CD4-positive, alpha-beta T cell treated with Interleukin-6 at 100 ng/mL for 8 hours (primary cell): ENCODE data around the gene ZNFX1.
"Not testable (repeated sequence)": the region's sequence is repeated elsewhere in the genome, so short reads cannot be mapped to it uniquely, and the experiment has no call there.

Experiments used
- DNase-seq: peaks from one replicate; pipeline ENCODE4 v3.0.0-alpha.2; 2020; ENCODE audit warnings: mixed read lengths, low spot score

Gene ZNFX1

GRCh38 chr20:49210101-49210756 lies 67.6 kb downstream of the ZNFX1 start:
- no peak for DNase-seq

- DNase-seq, result no peak
Observed at GRCh38 chr20:49207076-49207475, 70.8 kb downstream of the ZNFX1 start.

GRCh38 chr20:49203746-49204145 lies 74.1 kb downstream of the ZNFX1 start:
- DNase-seq, result no peak

- no peak for DNase-seq
Observed at GRCh38 chr20:49203011-49203410, 74.8 kb downstream of the ZNFX1 start.

- DNase-seq, result no peak
Observed at GRCh38 chr20:49199729-49200293, 78.0 kb downstream of the ZNFX1 start.

- DNase-seq, result not testable (repeated sequence)
Observed at GRCh38 chr20:49192944-49193518, 84.8 kb downstream of the ZNFX1 start.
